Fibroblast of lung (primary cell): ENCODE results near the gene COPS6.

Source experiments
- EZH2 ChIP-seq: IDR thresholded peaks from 2 replicates; pipeline ENCODE4 v1.5.1; 2012; ENCODE audit warnings: low read length, control low read depth, mild to moderate bottlenecking; ENCODE audit errors: missing control alignments
- TF ChIP-seq, protein P1 (sequence below), 2 donors: IDR thresholded peaks in 1 of 2; conservative IDR thresholded peaks in 1 of 2; 1 replicate in 1 of 2; 2 replicates in 1 of 2; pipeline ENCODE4 v1.5.1; 2011 to 2012; ENCODE audit warnings: low read length in 2 of 2, control low read depth in 1 of 2, inconsistent platforms in 1 of 2, low read depth in 1 of 2, mild to moderate bottlenecking in 1 of 2

GRCh38 chr7:100126239-100126930 is 37.6 kb downstream of the COPS6 start:
- TF ChIP-seq EZH2 = no peak
- TF ChIP-seq, protein P1, sequence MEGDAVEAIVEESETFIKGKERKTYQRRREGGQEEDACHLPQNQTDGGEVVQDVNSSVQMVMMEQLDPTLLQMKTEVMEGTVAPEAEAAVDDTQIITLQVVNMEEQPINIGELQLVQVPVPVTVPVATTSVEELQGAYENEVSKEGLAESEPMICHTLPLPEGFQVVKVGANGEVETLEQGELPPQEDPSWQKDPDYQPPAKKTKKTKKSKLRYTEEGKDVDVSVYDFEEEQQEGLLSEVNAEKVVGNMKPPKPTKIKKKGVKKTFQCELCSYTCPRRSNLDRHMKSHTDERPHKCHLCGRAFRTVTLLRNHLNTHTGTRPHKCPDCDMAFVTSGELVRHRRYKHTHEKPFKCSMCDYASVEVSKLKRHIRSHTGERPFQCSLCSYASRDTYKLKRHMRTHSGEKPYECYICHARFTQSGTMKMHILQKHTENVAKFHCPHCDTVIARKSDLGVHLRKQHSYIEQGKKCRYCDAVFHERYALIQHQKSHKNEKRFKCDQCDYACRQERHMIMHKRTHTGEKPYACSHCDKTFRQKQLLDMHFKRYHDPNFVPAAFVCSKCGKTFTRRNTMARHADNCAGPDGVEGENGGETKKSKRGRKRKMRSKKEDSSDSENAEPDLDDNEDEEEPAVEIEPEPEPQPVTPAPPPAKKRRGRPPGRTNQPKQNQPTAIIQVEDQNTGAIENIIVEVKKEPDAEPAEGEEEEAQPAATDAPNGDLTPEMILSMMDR (conservative IDR thresholded peaks at IDR 0.05 in 1 of 2, IDR thresholded peaks at IDR 0.05 in 1 of 2; ENCODE audit: low read depth in 1 of 2, low read length in 2 of 2) = no peak
